H7 (cell line): Measurements from ENCODE around the gene CPNE7. TPM values are rescaled to one million over a fixed set of nuclear protein-coding genes. Genes with fewer than 3 reads are reported as not detected.

Experiments used
- DNase-seq: peaks from one replicate; pipeline ENCODE4 v3.0.0; 2012
- H3K27me3 ChIP-seq: 2 replicates; pipeline ENCODE4 v1.6.0; 2011; ENCODE audit warnings: mild to moderate bottlenecking, low read length; ENCODE audit not compliant: control insufficient read depth, insufficient read depth
- H3K36me3 ChIP-seq: replicated peaks from 2 replicates; pipeline ENCODE4 v1.5.1; 2011; ENCODE audit warnings: low read length; ENCODE audit not compliant: control insufficient read depth, insufficient read depth
- H3K4me3 ChIP-seq: 2 replicates; pipeline ENCODE4 v1.5.1; 2011; ENCODE audit warnings: low read depth, mild to moderate bottlenecking, control low read depth, low read length, moderate library complexity; ENCODE audit not compliant: insufficient read depth
- total RNA-seq: library from RNA; depleted of rRNA; stranded (reverse); fragments of >200 nt; shearing (Covaris generic); gene quantifications from 2 replicates; pipeline ENCODE4 v1.2.3, GENCODE V29; 2014; rRNA removed

Gene CPNE7
- total RNA-seq, 1 experiment from 2014 or later: 5.9 TPM

DNA sequence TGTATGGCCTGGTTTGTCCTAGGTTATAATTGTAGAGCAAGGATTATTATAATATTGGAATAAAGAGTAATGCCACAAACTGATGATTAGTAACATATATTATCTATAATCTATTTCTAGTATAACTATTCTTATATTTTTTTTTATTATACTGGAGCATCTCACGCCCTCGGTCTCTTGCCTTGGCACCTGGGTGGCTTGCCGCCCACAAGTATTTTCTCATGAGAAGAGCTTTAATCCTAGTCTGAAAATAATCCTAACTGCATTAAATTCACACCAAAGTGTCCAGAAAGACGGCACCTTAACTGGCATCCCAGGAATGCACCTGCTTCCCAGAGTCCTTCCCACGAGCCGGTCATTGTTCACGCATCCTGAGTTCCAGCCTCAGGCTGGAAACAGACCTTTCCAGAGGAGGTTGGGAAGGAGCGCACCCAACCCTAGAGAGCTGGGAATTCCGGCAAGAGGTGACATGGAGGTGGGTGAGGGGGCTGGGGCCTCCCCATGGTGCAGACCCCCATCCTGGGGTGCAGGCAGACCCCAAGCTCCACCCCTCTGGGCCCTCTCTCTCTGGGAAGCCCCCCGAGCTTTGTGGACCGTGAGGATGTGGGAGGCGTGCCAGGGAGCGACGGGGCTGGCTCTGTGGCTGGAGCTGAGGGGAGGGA, 66.0 kb downstream of the CPNE7 start:
- Histone ChIP-seq H3K27me3 (no peaks in the 10 kb centered on the region), H3K36me3 (peaks cover 3% of the 10 kb centered on the region), H3K4me3 (no peak overlapping the region)
- DNase-seq: peak; percentile 75

DNA sequence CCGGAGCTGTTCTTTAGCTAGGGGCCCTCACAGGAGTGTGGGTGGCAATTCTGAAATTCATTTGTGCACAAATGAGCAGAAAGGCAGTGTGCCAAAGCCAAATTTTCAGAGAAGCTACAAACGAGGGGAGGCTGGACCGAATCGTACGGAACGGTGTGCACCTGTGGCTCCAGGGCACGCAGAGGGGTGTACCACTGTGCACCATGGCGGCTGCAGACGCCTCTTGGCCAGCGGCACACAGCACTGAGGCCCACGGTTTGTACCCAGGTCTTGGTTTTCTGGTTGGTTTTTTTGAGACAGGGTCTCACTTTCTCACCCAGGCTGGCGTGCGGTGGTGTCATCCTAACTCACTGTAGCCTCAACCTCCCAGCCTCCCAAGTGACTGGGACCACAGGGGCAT, 67.0 kb downstream of the CPNE7 start:
- no peak overlapping the region for H3K4me3 ChIP-seq
- H3K36me3 ChIP-seq: peaks cover 7% of the 10 kb centered on the region
- H3K27me3 ChIP-seq: no peaks in the 10 kb centered on the region
- DNase-seq: no peak

DNA sequence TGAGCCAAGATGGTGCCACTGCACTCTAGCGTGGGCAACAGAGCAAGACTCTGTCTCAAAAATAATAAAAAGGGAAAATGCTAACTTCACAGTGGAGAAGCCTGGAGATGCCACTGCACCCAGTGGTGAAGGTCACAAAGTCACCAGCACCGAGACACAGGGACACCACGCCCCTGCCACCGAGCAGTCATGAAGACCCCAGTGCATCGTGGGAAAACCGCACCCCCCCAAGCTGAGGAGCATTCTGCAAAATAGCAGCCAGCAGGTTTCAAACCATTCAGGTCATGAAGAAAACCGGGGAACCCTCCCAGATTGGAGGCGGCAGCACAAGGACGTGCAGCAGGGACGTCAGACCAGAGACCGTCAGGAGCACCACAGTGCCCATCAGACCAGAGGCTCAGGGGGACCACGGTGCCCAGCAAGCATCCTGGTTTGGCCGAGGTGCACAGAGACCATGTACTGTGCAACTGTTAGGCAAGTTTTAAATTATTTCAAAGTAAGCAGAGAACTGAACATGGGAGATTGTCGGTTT, 68.3 kb downstream of the CPNE7 start:
- DNase-seq: no peak
- peaks cover 7% of the 10 kb centered on the region for H3K36me3 ChIP-seq
- H3K4me3 ChIP-seq: no peak overlapping the region
- H3K27me3 ChIP-seq: no peaks in the 10 kb centered on the region

DNA sequence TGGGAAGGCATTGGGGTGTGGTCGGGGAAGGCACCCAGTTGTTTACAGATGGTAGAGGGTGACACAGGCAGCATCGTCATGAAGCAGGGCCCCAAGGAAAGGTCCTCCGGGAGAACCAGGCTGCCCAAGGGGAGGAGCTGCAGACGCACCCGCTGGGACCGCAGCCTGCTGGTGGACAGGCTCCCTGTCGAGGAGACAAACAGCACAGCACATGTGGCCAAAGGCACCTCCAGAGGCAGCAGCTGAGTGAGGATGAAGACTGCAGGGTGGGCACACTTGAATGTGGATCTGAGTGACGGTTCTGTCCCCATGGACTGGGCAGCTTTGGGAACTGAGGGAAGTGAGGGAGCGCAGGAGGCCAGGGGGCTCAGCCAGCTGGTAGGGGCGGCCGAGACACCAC, 69.6 kb downstream of the CPNE7 start:
- Histone ChIP-seq H3K4me3 (no peak overlapping the region), H3K36me3 (peaks cover 7% of the 10 kb centered on the region), H3K27me3 (no peaks in the 10 kb centered on the region)
- no peak for DNase-seq

DNA sequence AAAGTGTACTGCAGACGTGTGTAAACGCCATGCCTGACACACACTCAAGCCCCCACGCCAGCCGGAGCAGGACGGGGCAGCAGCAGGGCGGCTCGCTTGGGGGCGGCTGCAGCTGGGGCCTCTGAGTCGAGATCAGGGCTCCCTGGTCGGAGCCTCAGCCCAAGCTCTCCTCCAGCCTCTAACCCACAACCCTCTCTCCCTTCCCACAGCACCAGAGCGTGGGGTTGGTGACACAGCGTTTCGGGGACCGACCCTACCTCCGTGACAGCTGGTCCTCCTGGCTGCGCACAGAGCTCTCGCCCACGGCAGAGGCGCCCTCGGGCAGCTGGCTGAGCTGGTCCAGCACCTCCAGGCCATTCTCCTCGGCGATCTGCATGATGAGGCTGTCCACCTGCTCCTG, 70.7 kb downstream of the CPNE7 start:
- Histone ChIP-seq H3K36me3 (peaks cover 7% of the 10 kb centered on the region), H3K4me3 (no peak overlapping the region), H3K27me3 (no peaks in the 10 kb centered on the region)
- no peak for DNase-seq

Other genes starting within 250 kb of the CPNE7 start
- gene ANKRD11, start 85.2 kb upstream of the CPNE7 start, total RNA-seq: 54.4 and 77.3 TPM in 2 replicates
- 120 and 161 TPM in 2 replicates for gene SPG7, start 67.4 kb upstream of the CPNE7 start, total RNA-seq
- 6,334 and 6,497 TPM in 2 replicates for gene RPL13, start 15.1 kb upstream of the CPNE7 start, total RNA-seq
- gene DPEP1, start 37.9 kb downstream of the CPNE7 start, total RNA-seq: 2.6 and 2.7 TPM in 2 replicates
- gene CHMP1A, start 82.0 kb downstream of the CPNE7 start, total RNA-seq: 85.2 and 89.7 TPM in 2 replicates
- 5.5 and 7.0 TPM in 2 replicates for gene SPATA33, start 82.1 kb downstream of the CPNE7 start, total RNA-seq
- 36.5 and 45.0 TPM in 2 replicates for gene CDK10, start 110.9 kb downstream of the CPNE7 start, total RNA-seq
- 13.5 and 16.0 TPM in 2 replicates for gene SPATA2L, start 125.9 kb downstream of the CPNE7 start, total RNA-seq
- gene VPS9D1, start 145.1 kb downstream of the CPNE7 start, total RNA-seq: 1.9 and 4.5 TPM in 2 replicates
- 8.0 and 11.4 TPM in 2 replicates for gene ZNF276, start 145.8 kb downstream of the CPNE7 start, total RNA-seq
- gene FANCA, start 240.9 kb downstream of the CPNE7 start, total RNA-seq: 51.9 and 52.0 TPM in 2 replicates